ENCODE data around the gene FAP.

DNA sequence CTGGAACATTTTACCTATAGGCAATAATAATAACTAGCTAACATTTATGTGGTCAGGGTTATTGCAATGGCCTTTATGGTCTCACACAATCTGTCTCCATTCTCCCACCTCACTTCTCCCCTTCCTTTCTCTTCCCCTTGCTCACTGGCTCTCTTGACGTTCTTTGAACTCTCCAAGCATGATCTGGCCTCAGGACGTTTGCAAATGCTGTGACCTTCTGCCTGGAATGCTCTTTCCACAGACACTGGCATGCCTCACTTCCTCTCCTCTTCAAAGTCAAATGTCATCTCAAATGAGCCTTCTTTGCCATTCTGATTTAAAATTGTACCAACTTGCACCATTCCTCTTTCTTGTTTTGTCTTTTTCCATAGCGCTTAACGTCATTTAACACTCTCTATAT lies 65.9 kb downstream of the FAP start:
- TF ChIP-seq, protein P1, sequence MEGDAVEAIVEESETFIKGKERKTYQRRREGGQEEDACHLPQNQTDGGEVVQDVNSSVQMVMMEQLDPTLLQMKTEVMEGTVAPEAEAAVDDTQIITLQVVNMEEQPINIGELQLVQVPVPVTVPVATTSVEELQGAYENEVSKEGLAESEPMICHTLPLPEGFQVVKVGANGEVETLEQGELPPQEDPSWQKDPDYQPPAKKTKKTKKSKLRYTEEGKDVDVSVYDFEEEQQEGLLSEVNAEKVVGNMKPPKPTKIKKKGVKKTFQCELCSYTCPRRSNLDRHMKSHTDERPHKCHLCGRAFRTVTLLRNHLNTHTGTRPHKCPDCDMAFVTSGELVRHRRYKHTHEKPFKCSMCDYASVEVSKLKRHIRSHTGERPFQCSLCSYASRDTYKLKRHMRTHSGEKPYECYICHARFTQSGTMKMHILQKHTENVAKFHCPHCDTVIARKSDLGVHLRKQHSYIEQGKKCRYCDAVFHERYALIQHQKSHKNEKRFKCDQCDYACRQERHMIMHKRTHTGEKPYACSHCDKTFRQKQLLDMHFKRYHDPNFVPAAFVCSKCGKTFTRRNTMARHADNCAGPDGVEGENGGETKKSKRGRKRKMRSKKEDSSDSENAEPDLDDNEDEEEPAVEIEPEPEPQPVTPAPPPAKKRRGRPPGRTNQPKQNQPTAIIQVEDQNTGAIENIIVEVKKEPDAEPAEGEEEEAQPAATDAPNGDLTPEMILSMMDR (IDR thresholded peaks at IDR 0.05) = no peak
- TF ChIP-seq POLR2A (IDR thresholded peaks at IDR 0.05) = no peak
